Keratinocyte (primary cell): Measurements from ENCODE around the gene OR1L8. TPM values are rescaled to one million over a fixed set of nuclear protein-coding genes. Genes with fewer than 3 reads are reported as not detected.
"Not testable (repeated sequence)": the region's sequence is repeated elsewhere in the genome, so short reads cannot be mapped to it uniquely, and the experiment has no call there.

ENCODE experiments used
- DNase-seq: peaks from one replicate; pipeline ENCODE4 v3.0.0-alpha.2; 2011; ENCODE audit warnings: low read depth, missing footprints, low spot score
- FAIRE-seq: peaks from 2 replicates; lab custom pipeline; 2011; peaks lifted over from hg19 to GRCh38; lab: Jason Lieb, UNC
- H2AFZ ChIP-seq: 2 replicates; pipeline ENCODE4 v1.6.0; 2012; ENCODE audit warnings: low read length, control low read depth, inconsistent platforms; ENCODE audit not compliant: control insufficient read depth
- H3K27ac ChIP-seq: 2 replicates; pipeline ENCODE4 v1.5.1; 2011; ENCODE audit warnings: low read length; ENCODE audit not compliant: control insufficient read depth, insufficient read depth
- H3K27me3 ChIP-seq: 3 replicates; pipeline ENCODE4 v1.6.0; 2011; ENCODE audit warnings: low read length; ENCODE audit not compliant: control insufficient read depth, insufficient read depth; ENCODE audit errors: extremely low read depth
- H3K36me3 ChIP-seq, 2 experiments: 2 replicates in 1 of 2; 3 replicates in 1 of 2; pipeline ENCODE4 v1.5.1; 2011; ENCODE audit warnings: low read length in 2 of 2, mild to moderate bottlenecking in 1 of 2; ENCODE audit not compliant: control insufficient read depth in 2 of 2, insufficient read depth in 2 of 2; ENCODE audit errors: extremely low read depth in 1 of 2
- H3K4me1 ChIP-seq: 3 replicates; pipeline ENCODE4 v1.5.1; 2011; ENCODE audit warnings: low read length; ENCODE audit not compliant: control insufficient read depth, insufficient read depth; ENCODE audit errors: extremely low read depth
- H3K4me2 ChIP-seq: 3 replicates; pipeline ENCODE4 v1.6.0; 2011; ENCODE audit warnings: low read depth, low read length; ENCODE audit not compliant: control insufficient read depth, insufficient read depth; ENCODE audit errors: extremely low read depth
- H3K4me3 ChIP-seq, 3 experiments: fragments of 200-600 bp in 1 of 3; sonication (generic) in 1 of 3; 2 replicates in 2 of 3; 3 replicates in 1 of 3; pipeline ENCODE4 v1.5.1; 2011 to 2016; ENCODE audit warnings: low read length in 3 of 3, mild to moderate bottlenecking in 3 of 3, control low read depth in 2 of 3, inconsistent platforms in 1 of 3, low read depth in 1 of 3, mixed read lengths in 1 of 3, mixed run types in 1 of 3, moderate library complexity in 1 of 3; ENCODE audit not compliant: control insufficient read depth in 2 of 3, insufficient read depth in 2 of 3; ENCODE audit errors: extremely low read depth in 1 of 3
- H3K79me2 ChIP-seq: 2 replicates; pipeline ENCODE4 v1.6.0; 2012; ENCODE audit warnings: low read length; ENCODE audit not compliant: control insufficient read depth, insufficient read depth
- H3K9ac ChIP-seq: 3 replicates; pipeline ENCODE4 v1.6.0; 2011; ENCODE audit warnings: low read length; ENCODE audit not compliant: control insufficient read depth, insufficient read depth; ENCODE audit errors: extremely low read depth
- H3K9me1 ChIP-seq: 3 replicates; pipeline ENCODE4 v1.6.0; 2011; ENCODE audit warnings: low read length; ENCODE audit not compliant: control insufficient read depth, insufficient read depth; ENCODE audit errors: extremely low read depth
- H3K9me3 ChIP-seq: 2 replicates; pipeline ENCODE4 v1.5.1; 2012; ENCODE audit warnings: low read depth, low read length; ENCODE audit not compliant: control insufficient read depth
- H4K20me1 ChIP-seq: 3 replicates; pipeline ENCODE4 v1.6.0; 2011; ENCODE audit warnings: low read length; ENCODE audit not compliant: control insufficient read depth, insufficient read depth; ENCODE audit errors: extremely low read depth
- CTCF ChIP-seq, 3 experiments: IDR thresholded peaks in 1 of 3; conservative IDR thresholded peaks in 1 of 3; optimal IDR thresholded peaks in 1 of 3; 2 replicates in 2 of 3; 3 replicates in 1 of 3; pipeline versions ENCODE3 to v1.5.1; 2011; ENCODE audit warnings: low read length in 3 of 3, mild to moderate bottlenecking in 3 of 3, moderate library complexity in 2 of 3, control low read depth in 1 of 3, inconsistent platforms in 1 of 3; ENCODE audit not compliant: insufficient read depth in 2 of 3; ENCODE audit errors: extremely low read depth in 1 of 3
- EZH2 ChIP-seq: IDR thresholded peaks from one replicate; pipeline ENCODE4 v1.6.1; 2012; ENCODE audit warnings: inconsistent platforms, mild to moderate bottlenecking, low read length, moderate library complexity
- dilution Hi-C: fragments of 300-500 bp; cut with MboI; formaldehyde crosslinking; loops from one replicate; pipeline ENCODE4 v1.7.0; 2020; ENCODE audit warnings: low sequenced_read_pairs; ENCODE audit not compliant: extremely low pct_ligation_motif_present
- polyA plus RNA-seq, 5 experiments: library from polyadenylated mRNA; depleted of rRNA in 3 of 5; stranded (reverse) in 3 of 5; stranded (forward) in 1 of 5; unstranded in 1 of 5; fragments of >200 nt; gene quantifications; 1 replicate in 1 of 5; 2 replicates in 3 of 5; 3 replicates in 1 of 5; pipeline versions ENCODE4 v1.2.1 to v1.2.3, GENCODE V29; 2011 to 2012; ENCODE audit warnings: missing spikeins in 2 of 5, low read depth in 1 of 5, low replicate concordance in 1 of 5

Gene OR1L8
- polyA plus RNA-seq, 1 donor (not counting 4 experiments of a cell fraction or from before 2014, with no cell fraction given), result not detected

- Histone ChIP-seq H3K9me1 (no peaks in the 10 kb centered on the region), H3K27ac (no peak overlapping the region), H4K20me1 (no peaks in the 10 kb centered on the region), H3K27me3 (no peaks in the 10 kb centered on the region), H3K79me2 (no peaks in the 10 kb centered on the region), H3K4me3 (no peak overlapping the region), H3K9me3 (no peaks in the 10 kb centered on the region), H2AFZ (no peak overlapping the region), H3K4me1 (no peaks in the 10 kb centered on the region), H3K36me3 (no peaks in the 10 kb centered on the region), H3K4me2 (no peak overlapping the region), H3K9ac (no peak overlapping the region)
- dilution Hi-C loops, result no loop called here
- FAIRE-seq (no peak), DNase-seq (no peak)
- TF ChIP-seq CTCF (optimal IDR thresholded peaks at IDR 0.05 in 1 of 3, IDR thresholded peaks at IDR 0.05 in 1 of 3, conservative IDR thresholded peaks at IDR 0.05 in 1 of 3; ENCODE audit: extremely low read depth in 1 of 3, insufficient read depth in 2 of 3, low read length in 3 of 3) (no peak), EZH2 (no peak)
These were observed 44.4 kb downstream of the OR1L8 start for GRCh38 chr9:122538757-122539156.

GRCh38 chr9:122537066-122537465 is 46.1 kb downstream of the OR1L8 start:
- H3K9me1 ChIP-seq, H3K9me3 ChIP-seq, DNase-seq, H4K20me1 ChIP-seq, H3K4me1 ChIP-seq, H3K79me2 ChIP-seq, FAIRE-seq, H3K27me3 ChIP-seq, H3K27ac ChIP-seq, H3K36me3 ChIP-seq, H3K4me3 ChIP-seq, H2AFZ ChIP-seq, H3K9ac ChIP-seq, H3K4me2 ChIP-seq, dilution Hi-C loops: not testable (repeated sequence)

GRCh38 chr9:122536134-122536533 is 47.0 kb downstream of the OR1L8 start:
- Histone ChIP-seq H3K9me3 (no peaks in the 10 kb centered on the region), H3K79me2 (no peaks in the 10 kb centered on the region), H3K4me1 (no peaks in the 10 kb centered on the region), H3K9me1 (no peaks in the 10 kb centered on the region), H3K4me2 (no peak overlapping the region), H3K27me3 (no peaks in the 10 kb centered on the region), H3K4me3 (no peak overlapping the region), H3K9ac (no peak overlapping the region), H3K36me3 (no peaks in the 10 kb centered on the region), H2AFZ (no peak overlapping the region), H4K20me1 (no peaks in the 10 kb centered on the region), H3K27ac (no peak overlapping the region)
- DNase-seq (no peak), FAIRE-seq (no peak)
- dilution Hi-C loops, result no loop called here
- TF ChIP-seq EZH2 (no peak), CTCF (optimal IDR thresholded peaks at IDR 0.05 in 1 of 3, IDR thresholded peaks at IDR 0.05 in 1 of 3, conservative IDR thresholded peaks at IDR 0.05 in 1 of 3; ENCODE audit: extremely low read depth in 1 of 3, insufficient read depth in 2 of 3, low read length in 3 of 3) (no peak)

- not testable (repeated sequence) for FAIRE-seq, H3K36me3 ChIP-seq, H3K27ac ChIP-seq
These were observed 52.0 kb downstream of the OR1L8 start for GRCh38 chr9:122531157-122531556.

More at GRCh38 chr9:122531157-122531556, 52.0 kb downstream of the OR1L8 start:
- H3K27me3 ChIP-seq, H3K4me2 ChIP-seq, H3K4me1 ChIP-seq, H3K9ac ChIP-seq, H3K9me1 ChIP-seq, H3K79me2 ChIP-seq, H2AFZ ChIP-seq, H4K20me1 ChIP-seq, DNase-seq, H3K9me3 ChIP-seq, H3K4me3 ChIP-seq, dilution Hi-C loops: not testable (repeated sequence)
